ENCODE data around the gene TUBGCP6. TPM values are rescaled to one million over a fixed set of nuclear protein-coding genes. Genes with fewer than 3 reads are reported as not detected.

Gene TUBGCP6
- polyA plus RNA-seq, 1 donor from 2014 or later = 74.5 TPM

DNA sequence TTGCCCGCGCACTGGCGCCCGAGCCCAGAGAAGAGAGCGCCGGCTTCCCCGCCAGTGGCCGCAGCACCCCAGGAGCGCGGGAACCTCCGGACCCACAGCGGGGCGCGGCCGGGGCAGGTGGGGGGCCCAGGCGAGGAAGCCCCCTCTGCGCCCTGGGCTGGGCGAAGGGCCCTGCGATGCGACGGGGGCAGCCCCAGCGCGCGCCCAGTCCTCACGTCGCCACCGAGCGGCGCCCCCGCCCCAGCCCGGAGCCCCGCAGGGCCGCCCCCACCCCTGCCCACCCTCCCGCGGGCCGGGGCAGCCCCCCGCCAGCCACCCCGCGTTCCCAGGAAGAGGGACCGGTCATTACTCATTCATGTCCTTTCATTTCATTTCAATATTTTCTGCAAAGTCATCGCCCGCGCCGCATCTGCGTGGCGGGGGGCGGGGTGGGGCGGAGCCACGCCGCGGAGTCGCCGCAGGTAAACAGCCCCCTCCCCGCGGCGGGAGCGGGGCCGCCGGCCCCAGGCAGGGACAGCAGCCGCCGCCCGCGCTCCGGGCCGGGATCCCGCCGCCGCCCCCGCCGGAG lies 75.0 kb downstream of the TUBGCP6 start:
- H3K9me3 ChIP-seq (ENCODE audit: low read length) = no peaks in the 10 kb centered on the region
- H2AFZ ChIP-seq (ENCODE audit: low read depth, low read length) = no peak overlapping the region
- H3K4me2 ChIP-seq (ENCODE audit: low read length) = no peak overlapping the region
- H3K36me3 ChIP-seq (ENCODE audit: insufficient read depth, low read length) = no peaks in the 10 kb centered on the region
- peak overlapping the region; percentile 58 for H3K4me3 ChIP-seq (ENCODE audit: low read length)
- H3K79me2 ChIP-seq (replicated peaks; ENCODE audit: insufficient read depth, low read length) = no peaks in the 10 kb centered on the region
- no peak overlapping the region for H3K27ac ChIP-seq (ENCODE audit: low read length)
- no peak for TF ChIP-seq TAF1 (IDR thresholded peaks at IDR 0.05; ENCODE audit: low read depth)
- TF ChIP-seq EZH2 (IDR thresholded peaks at IDR 0.05; ENCODE audit: borderline replicate concordance, insufficient read depth, low read length, poor library complexity, severe bottlenecking) = no peak
- no peak for TF ChIP-seq MXI1 (conservative IDR thresholded peaks at IDR 0.05; ENCODE audit: poor library complexity, severe bottlenecking)
- TF ChIP-seq, protein P1, sequence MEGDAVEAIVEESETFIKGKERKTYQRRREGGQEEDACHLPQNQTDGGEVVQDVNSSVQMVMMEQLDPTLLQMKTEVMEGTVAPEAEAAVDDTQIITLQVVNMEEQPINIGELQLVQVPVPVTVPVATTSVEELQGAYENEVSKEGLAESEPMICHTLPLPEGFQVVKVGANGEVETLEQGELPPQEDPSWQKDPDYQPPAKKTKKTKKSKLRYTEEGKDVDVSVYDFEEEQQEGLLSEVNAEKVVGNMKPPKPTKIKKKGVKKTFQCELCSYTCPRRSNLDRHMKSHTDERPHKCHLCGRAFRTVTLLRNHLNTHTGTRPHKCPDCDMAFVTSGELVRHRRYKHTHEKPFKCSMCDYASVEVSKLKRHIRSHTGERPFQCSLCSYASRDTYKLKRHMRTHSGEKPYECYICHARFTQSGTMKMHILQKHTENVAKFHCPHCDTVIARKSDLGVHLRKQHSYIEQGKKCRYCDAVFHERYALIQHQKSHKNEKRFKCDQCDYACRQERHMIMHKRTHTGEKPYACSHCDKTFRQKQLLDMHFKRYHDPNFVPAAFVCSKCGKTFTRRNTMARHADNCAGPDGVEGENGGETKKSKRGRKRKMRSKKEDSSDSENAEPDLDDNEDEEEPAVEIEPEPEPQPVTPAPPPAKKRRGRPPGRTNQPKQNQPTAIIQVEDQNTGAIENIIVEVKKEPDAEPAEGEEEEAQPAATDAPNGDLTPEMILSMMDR (IDR thresholded peaks at IDR 0.05; ENCODE audit: poor library complexity, severe bottlenecking) = no peak
- no peak for TF ChIP-seq EP300 (conservative IDR thresholded peaks at IDR 0.05; ENCODE audit: poor library complexity, severe bottlenecking)
- TF ChIP-seq, protein P2, sequence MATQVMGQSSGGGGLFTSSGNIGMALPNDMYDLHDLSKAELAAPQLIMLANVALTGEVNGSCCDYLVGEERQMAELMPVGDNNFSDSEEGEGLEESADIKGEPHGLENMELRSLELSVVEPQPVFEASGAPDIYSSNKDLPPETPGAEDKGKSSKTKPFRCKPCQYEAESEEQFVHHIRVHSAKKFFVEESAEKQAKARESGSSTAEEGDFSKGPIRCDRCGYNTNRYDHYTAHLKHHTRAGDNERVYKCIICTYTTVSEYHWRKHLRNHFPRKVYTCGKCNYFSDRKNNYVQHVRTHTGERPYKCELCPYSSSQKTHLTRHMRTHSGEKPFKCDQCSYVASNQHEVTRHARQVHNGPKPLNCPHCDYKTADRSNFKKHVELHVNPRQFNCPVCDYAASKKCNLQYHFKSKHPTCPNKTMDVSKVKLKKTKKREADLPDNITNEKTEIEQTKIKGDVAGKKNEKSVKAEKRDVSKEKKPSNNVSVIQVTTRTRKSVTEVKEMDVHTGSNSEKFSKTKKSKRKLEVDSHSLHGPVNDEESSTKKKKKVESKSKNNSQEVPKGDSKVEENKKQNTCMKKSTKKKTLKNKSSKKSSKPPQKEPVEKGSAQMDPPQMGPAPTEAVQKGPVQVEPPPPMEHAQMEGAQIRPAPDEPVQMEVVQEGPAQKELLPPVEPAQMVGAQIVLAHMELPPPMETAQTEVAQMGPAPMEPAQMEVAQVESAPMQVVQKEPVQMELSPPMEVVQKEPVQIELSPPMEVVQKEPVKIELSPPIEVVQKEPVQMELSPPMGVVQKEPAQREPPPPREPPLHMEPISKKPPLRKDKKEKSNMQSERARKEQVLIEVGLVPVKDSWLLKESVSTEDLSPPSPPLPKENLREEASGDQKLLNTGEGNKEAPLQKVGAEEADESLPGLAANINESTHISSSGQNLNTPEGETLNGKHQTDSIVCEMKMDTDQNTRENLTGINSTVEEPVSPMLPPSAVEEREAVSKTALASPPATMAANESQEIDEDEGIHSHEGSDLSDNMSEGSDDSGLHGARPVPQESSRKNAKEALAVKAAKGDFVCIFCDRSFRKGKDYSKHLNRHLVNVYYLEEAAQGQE (IDR thresholded peaks at IDR 0.05; ENCODE audit: borderline replicate concordance) = no peak
- no peak for TF ChIP-seq RAD21 (conservative IDR thresholded peaks at IDR 0.05)
- TF ChIP-seq POLR2AphosphoS5 (IDR thresholded peaks at IDR 0.05) = no peak
- no peak for TF ChIP-seq SMC3 (conservative IDR thresholded peaks at IDR 0.05; ENCODE audit: poor library complexity)
- H3K9me2 ChIP-seq (ENCODE audit: insufficient read depth, low read length) = no peaks in the 10 kb centered on the region
- H4K20me1 ChIP-seq (ENCODE audit: insufficient read depth) = no peaks in the 10 kb centered on the region
- H3K27me3 ChIP-seq (ENCODE audit: insufficient read depth, low read depth, low read length) = peaks cover 10% of the 10 kb centered on the region
- H3F3A ChIP-seq (ENCODE audit: insufficient read depth, low read length, poor library complexity, severe bottlenecking) = no peaks in the 10 kb centered on the region
- peak overlapping the region; percentile 44 for H3K9ac ChIP-seq (ENCODE audit: low read length)

DNA sequence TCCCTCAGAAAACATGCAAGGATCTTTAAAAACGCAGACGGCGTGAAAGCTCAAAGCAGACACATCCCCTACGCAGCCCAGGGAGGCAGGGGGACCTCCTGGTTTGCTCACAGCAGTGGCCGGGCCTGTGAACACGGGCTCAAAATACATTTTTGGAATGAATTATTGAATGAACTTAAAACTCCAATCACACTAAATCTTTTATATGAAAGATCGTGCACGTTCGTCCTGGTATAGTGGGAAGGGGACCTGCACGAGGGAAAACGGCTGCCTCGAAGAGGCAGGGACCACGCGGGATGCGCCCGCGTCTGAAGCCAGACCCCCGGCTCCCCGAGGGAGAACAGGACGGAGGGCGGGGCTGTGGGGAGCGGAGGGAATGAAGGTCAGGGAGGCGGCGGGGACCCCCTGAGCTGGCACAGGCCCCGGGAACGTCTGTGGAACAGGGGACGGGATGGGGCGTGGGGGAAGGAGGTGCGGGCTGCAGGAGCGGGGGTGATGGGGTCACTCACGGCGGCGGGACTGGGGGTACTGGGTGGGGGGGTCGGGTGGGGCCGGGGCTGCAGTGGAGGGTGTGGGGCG lies 75.6 kb downstream of the TUBGCP6 start:
- TF ChIP-seq POLR2AphosphoS5 (IDR thresholded peaks at IDR 0.05) = no peak
- no peak for TF ChIP-seq RAD21 (conservative IDR thresholded peaks at IDR 0.05)
- TF ChIP-seq EZH2 (IDR thresholded peaks at IDR 0.05; ENCODE audit: borderline replicate concordance, insufficient read depth, low read length, poor library complexity, severe bottlenecking) = no peak
- no peak for TF ChIP-seq EP300 (conservative IDR thresholded peaks at IDR 0.05; ENCODE audit: poor library complexity, severe bottlenecking)
- TF ChIP-seq, protein P2 (IDR thresholded peaks at IDR 0.05; ENCODE audit: borderline replicate concordance) = no peak
- no peak for TF ChIP-seq MXI1 (conservative IDR thresholded peaks at IDR 0.05; ENCODE audit: poor library complexity, severe bottlenecking)
- TF ChIP-seq TAF1 (IDR thresholded peaks at IDR 0.05; ENCODE audit: low read depth) = no peak
- TF ChIP-seq, protein P1 (IDR thresholded peaks at IDR 0.05; ENCODE audit: poor library complexity, severe bottlenecking) = no peak
- TF ChIP-seq SMC3 (conservative IDR thresholded peaks at IDR 0.05; ENCODE audit: poor library complexity) = no peak
- Histone ChIP-seq H2AFZ (ENCODE audit: low read depth, low read length) (no peak overlapping the region), H3K4me2 (ENCODE audit: low read length) (no peak overlapping the region), H3K9me3 (ENCODE audit: low read length) (no peaks in the 10 kb centered on the region), H3K27ac (ENCODE audit: low read length) (no peak overlapping the region), H3K79me2 (replicated peaks; ENCODE audit: insufficient read depth, low read length) (no peaks in the 10 kb centered on the region), H3K9ac (ENCODE audit: low read length) (peak overlapping the region; percentile 44), H4K20me1 (ENCODE audit: insufficient read depth) (no peaks in the 10 kb centered on the region), H3K9me2 (ENCODE audit: insufficient read depth, low read length) (no peaks in the 10 kb centered on the region), H3F3A (ENCODE audit: insufficient read depth, low read length, poor library complexity, severe bottlenecking) (no peaks in the 10 kb centered on the region), H3K36me3 (ENCODE audit: insufficient read depth, low read length) (no peaks in the 10 kb centered on the region), H3K27me3 (ENCODE audit: insufficient read depth, low read depth, low read length) (peaks cover 10% of the 10 kb centered on the region), H3K4me3 (ENCODE audit: low read length) (peak overlapping the region; percentile 58)

Data from neural cell (in vitro differentiated cells).